PC-3 (cell line): ENCODE measurements around the gene ELMOD3. TPM values are rescaled to one million over a fixed set of nuclear protein-coding genes. Genes with fewer than 3 reads are reported as not detected.

Experiments
- ATAC-seq: fragments of 200-7000 bp; cut with Tn5 transposase; 2 replicates; pipeline ENCODE4 v1.9.1; 2020; ENCODE audit warnings: mild to moderate bottlenecking, moderate library complexity
- BruUV-seq: library from RNA; stranded (reverse); fragments of 400-500 nt; replicated peaks from 2 replicates; lab custom pipeline; 2021; lab: Mats Ljungman, UMichigan
- CTCF ChIA-PET: fragments of 300-600 bp; sonication (Branson Sonifier 250); formaldehyde crosslinking; loops from one replicate; lab custom pipeline; 2022; ENCODE audit warnings: antibody characterized with exemption; lab: Charles Lee
- POLR2A ChIA-PET: fragments of 300-600 bp; sonication (Branson Sonifier 250); formaldehyde crosslinking; loops from one replicate; lab custom pipeline; 2022; ENCODE audit warnings: antibody characterized with exemption; ENCODE audit not compliant: unreplicated experiment; lab: Charles Lee
- DNase-seq: peaks from one replicate; pipeline ENCODE4 v3.0.0-alpha.2; 2015
- H2AFZ ChIP-seq: fragments of 300-600 bp; sonication (generic); 2 replicates; pipeline ENCODE4 v1.6.0; 2016; ENCODE audit warnings: antibody characterized with exemption, low read length
- H3F3A ChIP-seq: fragments of 300-600 bp; sonication (generic); one replicate; pipeline ENCODE4 v1.6.0; 2017; ENCODE audit warnings: antibody characterized with exemption, low read length, control low read depth, mild to moderate bottlenecking; ENCODE audit not compliant: unreplicated experiment
- H3K27ac ChIP-seq: fragments of 300-600 bp; sonication (generic); 2 replicates; pipeline ENCODE4 v1.5.1; 2016; ENCODE audit warnings: mild to moderate bottlenecking, low read length
- H3K27me3 ChIP-seq: fragments of 300-600 bp; sonication (generic); 2 replicates; pipeline ENCODE4 v1.6.1; 2016; ENCODE audit warnings: low read length, mixed read lengths
- H3K36me3 ChIP-seq: fragments of 300-600 bp; sonication (generic); 2 replicates; pipeline ENCODE4 v1.6.1; 2016; ENCODE audit warnings: low read depth, mixed run types, low read length, mixed read lengths
- H3K4me1 ChIP-seq: fragments of 300-600 bp; sonication (generic); 2 replicates; pipeline ENCODE4 v1.5.1; 2016; ENCODE audit warnings: low read length; ENCODE audit not compliant: insufficient read depth
- H3K4me2 ChIP-seq: fragments of 300-600 bp; sonication (generic); 2 replicates; pipeline ENCODE4 v1.6.0; 2016; ENCODE audit warnings: low read length
- H3K4me3 ChIP-seq: fragments of 300-600 bp; sonication (generic); 2 replicates; pipeline ENCODE4 v1.5.1; 2016; ENCODE audit warnings: mild to moderate bottlenecking, low read length, mixed read lengths
- H3K79me2 ChIP-seq: fragments of 300-600 bp; sonication (generic); 2 replicates; pipeline ENCODE4 v1.6.1; 2017; ENCODE audit warnings: low read length, mixed read lengths
- H3K9ac ChIP-seq: fragments of 300-600 bp; sonication (generic); 2 replicates; pipeline ENCODE4 v1.6.0; 2016; ENCODE audit warnings: mild to moderate bottlenecking, low read length
- H3K9me2 ChIP-seq: fragments of 300-600 bp; sonication (generic); replicated peaks from 2 replicates; pipeline ENCODE4 v1.6.1; 2016; ENCODE audit warnings: mixed run types, low read length, mixed read lengths
- H3K9me3 ChIP-seq: fragments of 300-600 bp; sonication (generic); 2 replicates; pipeline ENCODE4 v1.6.1; 2016; ENCODE audit warnings: low read length, mixed read lengths
- H4K20me1 ChIP-seq: fragments of 300-600 bp; sonication (generic); 2 replicates; pipeline ENCODE4 v1.6.1; 2016; ENCODE audit warnings: low read length, mixed read lengths
- CTCF ChIP-seq: fragments of 300-600 bp; sonication (generic); conservative IDR thresholded peaks from 2 replicates; pipeline ENCODE4 v1.5.1; 2017; ENCODE audit warnings: antibody characterized with exemption, low read depth, mild to moderate bottlenecking, low read length
- EZH2 ChIP-seq: fragments of 300-600 bp; sonication (generic); IDR thresholded peaks from one replicate; pipeline ENCODE4 v1.6.1; 2017; ENCODE audit warnings: antibody characterized with exemption, mild to moderate bottlenecking, low read length; ENCODE audit not compliant: unreplicated experiment
- EZH2phosphoT487 ChIP-seq: fragments of 300-600 bp; sonication (generic); IDR thresholded peaks from 2 replicates; pipeline ENCODE4 v1.6.1; 2018; ENCODE audit warnings: mild to moderate bottlenecking, antibody characterized with exemption, low read length, borderline replicate concordance
- intact Hi-C: fragments of 100-400 bp; cut with micrococcal nuclease; formaldehyde crosslinking; loops from 2 replicates; pipeline ENCODE4 v1.9.0; 2023
- total RNA-seq: library from RNA; depleted of rRNA; stranded (reverse); fragments of >200 nt; gene quantifications from 2 replicates; pipeline ENCODE4 v1.2.3, GENCODE V29; 2014

ELMOD3 gene
- total RNA-seq, 1 experiment from 2014 or later, result 19.0 TPM

- Histone ChIP-seq H3K27ac (no peak overlapping the region), H4K20me1 (no peaks in the 10 kb centered on the region), H3F3A (no peaks in the 10 kb centered on the region), H3K4me2 (no peak overlapping the region), H3K79me2 (no peaks in the 10 kb centered on the region), H3K9me2 (no peaks in the 10 kb centered on the region), H2AFZ (no peak overlapping the region), H3K9me3 (no peaks in the 10 kb centered on the region), H3K27me3 (no peaks in the 10 kb centered on the region), H3K9ac (no peak overlapping the region), H3K4me3 (no peak overlapping the region), H3K4me1 (peaks cover 8% of the 10 kb centered on the region), H3K36me3 (no peaks in the 10 kb centered on the region)
- intact Hi-C loops, result no loop called here
- CTCF ChIA-PET, result no interaction called here
- DNase-seq, result no peak
- POLR2A ChIA-PET, result interaction anchor here (0.6 kb wide), 1 partner anchor 115 kb away, joined by 3 read pairs; no protein-coding TSS in a partner anchor
- BruUV-seq, result no TSS peak
- TF ChIP-seq EZH2 (no peak), CTCF (no peak)
- no peak for ATAC-seq
Observed at GRCh38 chr2:85428343-85428881, 73.8 kb downstream of the ELMOD3 start.

- no peaks in the 10 kb centered on the region for H3F3A ChIP-seq
- POLR2A ChIA-PET, result interaction anchor here (0.6 kb wide), 1 partner anchor 64 kb away, joined by 3 read pairs; no protein-coding TSS in a partner anchor
- TF ChIP-seq CTCF, result no peak
- TF ChIP-seq EZH2, result no peak
- TF ChIP-seq EZH2phosphoT487, result no peak
- intact Hi-C loops, result no loop called here
- no peaks in the 10 kb centered on the region for H3K9me3 ChIP-seq
- no peaks in the 10 kb centered on the region for H3K9me2 ChIP-seq
- no peak overlapping the region for H3K4me2 ChIP-seq
- CTCF ChIA-PET, result no interaction called here
- H3K9ac ChIP-seq, result no peak overlapping the region
- H4K20me1 ChIP-seq, result no peaks in the 10 kb centered on the region
- DNase-seq, result no peak
- H3K27ac ChIP-seq, result no peak overlapping the region
- H2AFZ ChIP-seq, result no peak overlapping the region
- BruUV-seq, result no TSS peak
- H3K4me1 ChIP-seq, result peaks cover 18% of the 10 kb centered on the region
- ATAC-seq, result no peak
- no peaks in the 10 kb centered on the region for H3K79me2 ChIP-seq
- H3K36me3 ChIP-seq, result no peaks in the 10 kb centered on the region
- H3K4me3 ChIP-seq, result no peak overlapping the region
- H3K27me3 ChIP-seq, result no peaks in the 10 kb centered on the region
Observed at GRCh38 chr2:85429213-85429923, 74.8 kb downstream of the ELMOD3 start.

GRCh38 chr2:85429924-85430289 lies 75.3 kb downstream of the ELMOD3 start:
- no peaks in the 10 kb centered on the region for H3K9me3 ChIP-seq
- no peaks in the 10 kb centered on the region for H3F3A ChIP-seq
- intact Hi-C loops, result no loop called here
- ATAC-seq (no peak), DNase-seq (no peak)
- no peaks in the 10 kb centered on the region for H4K20me1 ChIP-seq
- no peak overlapping the region for H3K4me2 ChIP-seq
- ChIA-PET POLR2A (no interaction called here), CTCF (no interaction called here)
- H3K9me2 ChIP-seq, result no peaks in the 10 kb centered on the region
- no peaks in the 10 kb centered on the region for H3K27me3 ChIP-seq
- H3K79me2 ChIP-seq, result no peaks in the 10 kb centered on the region
- BruUV-seq, result no TSS peak
- no peak overlapping the region for H3K27ac ChIP-seq
- no peak overlapping the region for H3K4me3 ChIP-seq
- no peak for TF ChIP-seq EZH2phosphoT487
- no peak overlapping the region for H3K9ac ChIP-seq
- H3K36me3 ChIP-seq, result no peaks in the 10 kb centered on the region
- peaks cover 21% of the 10 kb centered on the region for H3K4me1 ChIP-seq
- no peak overlapping the region for H2AFZ ChIP-seq
